ENCODE results near the gene MFSD1. TPM values are rescaled to one million over a fixed set of nuclear protein-coding genes. Genes with fewer than 3 reads are reported as not detected.

Gene MFSD1
- total RNA-seq, 1 donor from 2014 or later, result 77.6 TPM

GRCh38 chr3:158810823-158811724, 9.2 kb downstream of the MFSD1 start:
- DNase-seq (ENCODE audit: low read depth in 2 of 2), result no peak

DNA sequence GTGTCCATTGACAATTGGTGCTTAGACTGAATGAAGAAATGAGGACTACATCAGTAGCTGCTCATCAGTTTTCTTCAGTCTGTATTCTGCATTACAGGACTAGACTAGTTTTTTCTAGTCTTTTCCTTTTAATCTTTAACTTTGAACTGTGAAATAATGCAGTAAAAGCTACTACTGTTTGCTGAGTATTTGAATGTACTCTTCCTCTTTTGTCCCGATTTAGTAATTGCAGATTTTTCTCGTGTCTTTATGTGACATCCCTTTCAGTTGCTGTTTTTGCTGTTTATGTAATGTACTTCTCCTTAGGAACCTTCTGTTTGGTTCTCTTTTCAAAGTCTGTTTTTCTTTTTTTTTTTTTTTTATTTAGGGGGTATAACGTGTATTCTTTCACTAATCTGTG, 17.4 kb downstream of the MFSD1 start:
- DNase-seq (ENCODE audit: low read depth in 2 of 2), result no peak

DNA sequence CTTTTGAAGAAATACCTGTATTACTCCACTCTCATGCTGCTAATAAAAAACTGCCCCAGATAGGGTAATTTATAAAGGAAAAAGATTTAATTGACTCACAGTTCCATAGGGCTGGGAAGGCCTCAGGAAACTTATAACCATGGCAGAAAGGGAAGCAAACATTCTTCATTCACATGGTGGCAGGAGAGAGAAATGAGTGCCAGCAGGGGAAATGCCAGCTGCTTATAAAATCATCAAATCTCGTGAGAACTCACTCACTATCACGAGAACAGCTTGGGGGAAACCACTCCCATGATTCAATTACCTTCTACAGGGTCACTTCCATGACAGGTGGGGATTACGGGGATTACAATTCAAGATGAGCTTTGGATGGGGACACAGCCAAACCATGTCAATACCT, 18.7 kb downstream of the MFSD1 start:
- no peak for DNase-seq (ENCODE audit: low read depth in 2 of 2)

- no peak for DNase-seq (ENCODE audit: low read depth in 2 of 2)
Observed at GRCh38 chr3:158821847-158822246, 20.0 kb downstream of the MFSD1 start.

- no peak for DNase-seq (ENCODE audit: low read depth in 2 of 2)
Observed at GRCh38 chr3:158823426-158823825, 21.6 kb downstream of the MFSD1 start.

- no peak for DNase-seq (ENCODE audit: low read depth in 2 of 2)
Observed at GRCh38 chr3:158827773-158828172, 25.9 kb downstream of the MFSD1 start.

DNA sequence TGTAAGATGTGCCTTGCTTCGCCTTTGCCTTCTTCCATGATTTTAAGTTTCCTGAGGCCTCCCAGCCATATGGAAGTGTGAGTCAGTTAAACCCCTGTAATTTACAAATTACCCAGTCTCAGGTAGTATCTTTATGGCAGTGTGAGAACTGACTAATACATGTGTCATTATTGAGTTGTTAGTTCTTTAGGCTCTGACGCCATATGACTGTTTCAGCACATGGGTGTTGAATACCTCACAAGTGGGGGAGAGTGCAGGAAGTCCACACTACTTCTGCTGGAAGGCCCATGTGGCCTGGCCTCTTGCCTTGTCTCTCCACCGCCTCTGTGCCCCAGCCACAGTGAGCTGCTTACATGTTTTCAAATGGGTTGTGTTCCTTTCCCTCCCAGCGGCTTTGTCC, 28.5 kb downstream of the MFSD1 start:
- peak in 1 of 2 donors; percentile 11 for DNase-seq (ENCODE audit: low read depth in 2 of 2)

DNA sequence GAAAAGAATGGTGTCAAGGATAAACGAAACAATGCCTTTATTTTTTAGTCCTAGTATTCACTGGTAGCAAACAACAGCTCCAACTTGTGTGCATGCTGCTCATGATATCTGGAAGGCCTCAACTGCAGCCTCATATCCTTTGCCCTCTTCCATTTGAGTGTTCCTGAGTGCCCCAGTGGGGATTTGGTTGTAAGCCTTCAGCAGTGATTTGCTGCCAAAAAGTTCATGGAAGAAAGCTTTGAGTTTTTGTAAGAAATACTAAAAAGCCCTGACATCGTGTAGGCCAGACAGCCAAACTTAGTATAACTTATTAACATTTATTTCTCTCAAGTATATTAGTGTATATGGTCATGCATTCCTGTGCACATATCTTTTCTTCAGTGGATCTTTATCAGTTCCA, 30.0 kb downstream of the MFSD1 start:
- DNase-seq (ENCODE audit: low read depth in 2 of 2), result no peak

DNA sequence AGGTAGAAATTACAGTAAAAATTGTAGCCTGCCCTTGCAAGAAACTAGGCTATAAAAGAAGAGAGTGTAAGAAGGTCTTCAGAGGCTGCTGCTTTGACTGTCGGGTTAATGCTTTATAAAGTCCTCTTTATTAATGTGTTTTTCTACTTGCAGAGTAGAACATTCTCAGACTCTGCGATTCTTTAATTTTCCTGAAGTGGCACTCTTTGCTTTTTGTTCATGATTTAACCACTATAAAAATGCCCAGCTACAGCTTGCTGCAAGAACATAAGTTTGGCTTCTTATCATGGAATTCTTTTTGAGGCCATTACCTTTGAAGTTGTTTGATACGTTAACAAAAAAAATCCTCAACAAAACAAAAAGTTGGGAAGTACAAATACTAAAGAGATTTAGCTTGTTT, 33.8 kb downstream of the MFSD1 start:
- DNase-seq (ENCODE audit: low read depth in 2 of 2), result no peak

DNA sequence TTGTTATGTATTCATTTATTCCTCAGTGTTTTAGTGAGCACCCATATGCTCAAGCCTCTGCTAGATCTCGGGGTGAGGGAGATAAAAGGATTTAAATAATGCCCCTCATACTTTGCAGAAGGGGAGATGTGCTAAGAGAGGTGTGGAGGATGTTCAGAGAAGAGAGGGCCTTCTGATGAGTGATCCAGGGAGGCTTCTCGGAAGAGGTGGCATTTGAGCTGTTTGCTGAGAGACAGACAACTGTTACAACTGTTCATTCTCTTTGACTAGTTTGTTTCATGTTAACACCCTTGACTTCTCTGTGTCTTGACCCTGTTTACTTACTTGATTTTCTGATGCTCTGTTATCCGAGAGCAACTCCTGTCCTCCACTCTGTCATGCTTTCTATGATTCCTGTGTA, 34.5 kb downstream of the MFSD1 start:
- no peak for DNase-seq (ENCODE audit: low read depth in 2 of 2)

DNA sequence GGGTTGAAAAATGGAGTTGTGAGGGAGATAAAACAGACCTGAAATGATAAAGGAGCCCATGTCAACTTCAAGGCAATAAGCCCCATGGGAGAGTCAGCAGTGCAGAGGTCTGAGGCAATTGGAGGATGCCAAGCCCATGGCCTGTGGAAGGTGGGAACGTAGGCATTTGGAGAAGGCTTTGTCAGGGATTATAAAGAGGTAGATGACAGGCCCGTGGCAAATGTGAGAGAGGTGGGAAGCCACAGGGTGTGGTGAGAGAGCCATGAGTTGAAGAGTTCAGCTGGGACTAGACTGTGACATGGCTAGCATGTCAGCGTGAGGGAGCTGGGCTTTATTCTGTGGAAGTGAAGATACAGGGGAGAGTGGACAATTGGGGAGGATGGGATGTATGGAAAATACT, 35.4 kb downstream of the MFSD1 start:
- no peak for DNase-seq (ENCODE audit: low read depth in 2 of 2)

GRCh38 chr3:158839966-158840365, 38.1 kb downstream of the MFSD1 start:
- DNase-seq (ENCODE audit: low read depth in 2 of 2), result no peak

DNA sequence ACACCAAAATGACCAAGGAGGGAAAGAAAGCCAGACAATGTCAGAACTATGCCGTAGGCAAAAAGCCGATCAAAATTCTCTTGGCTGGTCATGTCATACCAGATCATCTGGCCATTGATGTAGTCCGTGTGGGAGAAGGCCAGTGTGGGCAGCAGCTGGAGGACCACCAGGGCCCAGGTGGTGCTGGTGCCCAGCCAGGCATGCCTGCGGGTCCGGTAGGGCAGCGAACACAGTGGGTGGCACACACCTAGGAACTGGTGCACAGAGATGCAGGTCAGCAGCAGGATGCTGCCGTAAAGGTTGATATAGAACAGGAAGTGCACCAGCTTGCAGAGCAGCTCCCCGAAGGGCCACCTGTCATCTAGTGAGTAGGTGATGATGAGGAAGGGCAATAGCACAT, 39.5 kb downstream of the MFSD1 start:
- no peak for DNase-seq (ENCODE audit: low read depth in 2 of 2)

DNA sequence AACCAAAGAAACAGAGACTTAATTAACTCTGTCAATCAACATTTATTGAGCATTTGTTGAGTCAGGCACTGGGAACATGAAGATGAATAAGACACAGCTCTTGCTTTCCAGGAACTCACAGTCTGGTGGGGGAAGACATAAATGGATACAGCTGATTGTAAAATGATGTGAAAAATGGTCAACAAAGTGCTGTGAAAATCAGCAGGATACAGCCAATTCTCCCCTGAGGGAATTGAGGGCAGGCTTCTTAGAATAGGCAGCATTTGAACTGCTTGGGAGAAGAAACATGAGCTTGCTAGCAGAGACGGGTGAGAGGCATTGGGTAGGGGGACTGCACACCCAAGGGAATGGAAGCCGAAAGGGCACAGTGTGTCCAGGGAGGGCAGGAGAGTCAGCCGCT, 41.1 kb downstream of the MFSD1 start:
- DNase-seq (ENCODE audit: low read depth in 2 of 2), result no peak

DNA sequence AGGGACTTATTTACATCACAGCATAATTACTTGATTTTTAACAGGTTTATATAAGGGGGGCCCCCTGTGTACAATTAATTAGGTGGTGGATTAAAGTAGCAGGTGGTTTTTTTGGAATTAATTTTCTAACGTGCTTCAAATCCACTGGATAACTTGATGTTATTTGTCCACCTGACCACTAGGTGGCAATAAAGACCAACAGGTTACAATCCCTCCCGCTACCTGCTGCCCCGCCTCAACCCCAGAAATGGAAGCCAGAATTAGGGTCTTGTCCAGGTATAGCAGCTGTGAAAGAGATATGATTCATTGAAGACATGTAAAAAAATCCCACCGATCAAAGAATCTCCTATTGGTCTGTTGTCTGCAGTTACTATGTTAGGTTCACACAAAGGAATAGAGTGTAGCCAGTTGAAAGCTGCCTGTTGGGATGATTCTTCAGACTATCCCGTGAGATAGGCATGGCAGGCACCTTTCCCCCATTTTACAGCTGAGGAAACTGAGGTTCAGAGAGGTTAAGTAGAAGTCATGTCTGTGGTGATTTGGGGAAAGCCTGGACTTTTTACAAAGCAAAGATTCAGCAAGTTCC, 44.0 kb downstream of the MFSD1 start:
- DNase-seq (ENCODE audit: low read depth in 2 of 2), result peak; percentile 39 to 50

DNA sequence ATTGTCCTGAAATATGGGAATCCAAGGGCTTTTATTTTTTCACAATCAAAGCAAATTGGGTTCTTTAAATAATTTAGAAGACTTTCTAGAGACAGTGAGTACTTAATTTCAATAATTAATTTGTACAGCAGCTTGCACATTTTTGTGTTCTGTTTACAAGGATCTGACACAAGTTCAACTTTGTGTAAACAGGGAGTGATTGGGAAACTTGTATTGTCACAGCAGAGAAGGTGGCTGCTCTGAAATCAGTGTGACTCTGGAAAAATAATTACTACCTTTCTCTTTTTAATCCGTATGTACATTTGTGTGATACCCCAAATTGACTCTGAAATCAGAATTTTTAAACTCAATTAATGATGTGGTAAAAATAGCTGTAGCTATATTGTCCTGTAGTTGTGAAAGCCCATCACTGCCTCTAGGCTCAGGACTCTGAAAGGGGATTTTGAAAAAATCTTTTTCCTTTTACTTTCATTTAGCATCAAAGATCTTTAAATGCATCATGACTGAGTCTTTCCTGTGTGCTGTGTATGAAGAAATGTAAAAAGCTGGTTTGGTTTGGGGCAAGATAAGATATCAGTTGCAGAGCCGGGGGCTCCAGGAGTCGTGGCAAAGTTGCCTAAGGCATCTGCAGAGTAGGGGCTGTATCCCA, 45.1 kb downstream of the MFSD1 start:
- DNase-seq (ENCODE audit: low read depth in 2 of 2), result no peak

- no peak for DNase-seq (ENCODE audit: low read depth in 2 of 2)
Observed at GRCh38 chr3:158847452-158847821, 45.6 kb downstream of the MFSD1 start.

DNA sequence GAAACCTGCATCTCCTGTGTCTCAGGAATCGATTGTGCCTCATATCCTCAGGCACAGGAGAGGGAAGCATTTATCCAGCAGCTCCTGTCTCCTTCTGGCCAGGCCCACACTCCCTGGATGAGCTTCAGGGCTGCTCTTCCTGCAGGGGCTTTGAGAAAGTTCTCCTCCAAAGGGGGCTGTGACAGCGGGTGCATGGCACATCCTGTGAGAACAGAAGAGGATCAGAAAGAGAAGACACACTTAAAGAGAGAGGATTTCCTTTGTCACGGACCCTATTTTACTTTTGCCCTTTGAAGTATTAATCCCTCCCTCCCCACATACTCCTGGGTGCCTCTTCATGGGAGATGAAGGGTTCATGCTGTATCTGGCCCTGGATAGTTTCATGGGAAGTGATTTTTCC, 46.0 kb downstream of the MFSD1 start:
- no peak for DNase-seq (ENCODE audit: low read depth in 2 of 2)

- no peak for DNase-seq (ENCODE audit: low read depth in 2 of 2)
Observed at GRCh38 chr3:158849757-158850156, 47.9 kb downstream of the MFSD1 start.

DNA sequence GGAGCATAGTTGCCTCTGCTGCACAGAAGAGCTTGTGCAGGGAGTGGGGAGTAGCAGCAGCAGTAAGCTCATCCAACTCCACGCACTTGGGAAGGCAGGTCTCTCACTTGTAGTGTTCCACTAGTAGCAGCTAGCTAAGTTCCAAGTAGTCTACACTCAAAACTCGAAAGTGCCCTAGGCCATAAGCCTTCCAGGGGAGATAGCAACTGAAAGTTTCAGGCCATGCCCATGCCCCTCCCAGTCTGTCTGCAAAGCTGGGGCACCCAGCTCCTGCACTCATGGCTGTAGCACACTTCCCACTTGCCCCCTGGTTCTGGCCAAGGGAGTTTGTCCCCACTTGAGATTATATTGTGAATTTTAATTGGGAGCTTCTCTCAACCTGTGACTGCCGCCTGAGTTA, 57.5 kb downstream of the MFSD1 start:
- no peak for DNase-seq (ENCODE audit: low read depth in 2 of 2)

GRCh38 chr3:158863247-158863646, 61.4 kb downstream of the MFSD1 start:
- DNase-seq (ENCODE audit: low read depth in 2 of 2), result no peak

- DNase-seq (ENCODE audit: low read depth in 2 of 2), result no peak
Observed at GRCh38 chr3:158864492-158864891, 62.6 kb downstream of the MFSD1 start.

DNA sequence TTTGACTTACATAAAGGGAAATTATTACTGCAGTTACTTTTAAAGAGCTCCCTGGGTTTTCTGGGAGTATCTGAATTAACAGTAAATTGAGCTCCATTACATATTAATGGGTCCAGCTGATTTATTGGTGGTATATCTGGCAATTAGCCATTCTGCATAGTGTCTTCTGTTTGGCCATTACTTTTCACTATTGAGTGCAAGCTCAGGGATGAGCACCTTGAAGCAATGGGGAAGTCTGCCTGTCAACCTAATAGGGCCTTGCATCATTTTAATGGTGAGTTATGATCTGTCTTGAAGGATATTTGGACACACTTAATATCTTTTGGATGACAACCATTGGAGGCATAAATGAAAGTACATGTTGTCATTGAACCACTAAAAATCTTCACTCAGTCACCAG, 73.8 kb downstream of the MFSD1 start:
- no peak for DNase-seq (ENCODE audit: low read depth in 2 of 2)

Data from lung microvascular endothelial cell (primary cell).